ENCODE measurements around the gene VSTM4.

GRCh38 chr10:49119746-49120145 is 4.4 kb upstream of the VSTM4 start:
- TF ChIP-seq CTCF (conservative IDR thresholded peaks at IDR 0.05; ENCODE audit: low read depth in 2 of 2) = no peak
- no peak for TF ChIP-seq JUNB (IDR thresholded peaks at IDR 0.05; ENCODE audit: unreplicated experiment)
- TF ChIP-seq EZH2 (IDR thresholded peaks at IDR 0.05; ENCODE audit: low read depth, unreplicated experiment) = no peak

Data from GM23338 (cell line).